ENCODE results near the gene KLHL40.

DNA sequence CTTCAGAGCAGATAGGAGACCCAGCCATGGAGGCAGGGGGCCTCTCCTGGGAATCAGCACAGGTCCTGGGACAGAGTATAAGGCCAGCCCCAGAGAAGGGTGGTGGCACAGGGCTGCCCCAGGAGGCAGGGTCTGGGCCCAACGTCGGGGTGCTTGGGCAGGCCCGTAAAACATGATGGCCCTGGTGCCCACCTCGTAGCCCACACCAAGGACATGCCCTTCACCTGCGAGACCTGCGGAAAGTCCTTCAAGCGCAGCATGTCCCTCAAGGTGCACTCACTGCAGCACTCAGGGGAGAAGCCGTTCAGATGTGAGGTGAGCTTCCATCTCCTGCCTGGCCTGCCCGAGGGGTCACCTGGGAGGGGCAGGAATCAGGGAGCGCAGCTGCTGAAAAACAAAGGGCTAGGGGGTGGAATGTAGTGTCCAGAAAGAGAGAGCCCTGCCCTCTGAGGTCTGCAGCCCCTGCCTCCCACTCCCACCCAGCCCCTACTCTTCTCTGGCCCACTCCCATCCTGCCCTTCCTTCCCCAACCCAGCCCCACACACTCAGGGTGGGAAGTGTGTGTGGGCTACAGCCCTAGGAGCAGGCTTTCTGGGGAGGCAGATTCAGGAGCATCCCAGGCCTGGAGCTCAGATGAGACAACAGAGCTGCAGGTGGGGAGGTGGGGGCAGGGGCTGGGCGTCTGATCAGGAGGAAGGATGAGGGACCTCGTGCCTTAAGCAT, 22.4 kb upstream of the KLHL40 start:
- TF ChIP-seq CTCF (IDR thresholded peaks at IDR 0.05; ENCODE audit: poor library complexity) (no peak), EZH2phosphoT487 (IDR thresholded peaks at IDR 0.05; ENCODE audit: low read depth, severe bottlenecking, unreplicated experiment) (no peak)
